HEK293 (cell line): Measurements from ENCODE around the gene TSNAX.

Experiments used
- CTCF ChIA-PET: fragments of 350-600 bp; formaldehyde crosslinking; extraction: SDS; loops from one replicate; lab custom pipeline; 2021; ENCODE audit warnings: antibody characterized with exemption; lab: Yijun Ruan, JAX
- POLR2A ChIA-PET: fragments of 300-600 bp; formaldehyde crosslinking; extraction: SDS; loops from one replicate; lab custom pipeline; 2020; ENCODE audit warnings: antibody characterized with exemption, inconsistent platforms; lab: Yijun Ruan, JAX
- H3K27ac ChIP-seq: fragments of 200-500 bp; sonication (Bioruptor generic); 2 replicates; pipeline ENCODE4 v1.5.1; 2014; ENCODE audit warnings: low read depth, low read length, control low read depth, inconsistent platforms; ENCODE audit errors: extremely low read depth
- H3K36me3 ChIP-seq, 2 experiments: fragments of 200-500 bp in 1 of 2; sonication (Bioruptor generic) in 1 of 2; 1 replicate in 1 of 2; 2 replicates in 1 of 2; pipeline ENCODE4 v1.5.1; 2014 to 2017; ENCODE audit warnings: inconsistent platforms in 2 of 2, low read length in 2 of 2; ENCODE audit not compliant: control insufficient read depth in 2 of 2, insufficient read depth in 1 of 2
- H3K4me1 ChIP-seq: fragments of 200-500 bp; sonication (Bioruptor generic); 2 replicates; pipeline ENCODE4 v1.5.1; 2014; ENCODE audit warnings: mild to moderate bottlenecking, low read length, inconsistent platforms; ENCODE audit not compliant: control insufficient read depth, insufficient read depth
- H3K4me3 ChIP-seq: 2 replicates; pipeline ENCODE4 v1.5.1; 2011; ENCODE audit warnings: low read depth, mild to moderate bottlenecking, control low read depth, low read length, moderate library complexity
- H3K9me3 ChIP-seq: fragments of 200-500 bp; sonication (Bioruptor generic); 2 replicates; pipeline ENCODE4 v1.5.1; 2014; ENCODE audit warnings: low read depth, low read length, inconsistent platforms; ENCODE audit not compliant: control insufficient read depth, insufficient read depth
- AEBP2 ChIP-seq: fragments of 450-650 bp; formaldehyde crosslinking; IDR thresholded peaks from 2 replicates; pipeline ENCODE4 v1.5.1; 2016; ENCODE audit warnings: missing biosample characterization, missing genetic modification characterization, borderline replicate concordance
- ELK4 ChIP-seq: IDR thresholded peaks from 2 replicates; pipeline ENCODE4 v1.6.1; 2011; ENCODE audit warnings: mild to moderate bottlenecking, low read depth, low read length, borderline replicate concordance
- HIC1 ChIP-seq: fragments of 450-650 bp; formaldehyde crosslinking; IDR thresholded peaks from 2 replicates; pipeline ENCODE4 v1.5.1; 2016; ENCODE audit warnings: missing biosample characterization, missing genetic modification characterization
- KLF7 ChIP-seq: fragments of 450-650 bp; formaldehyde crosslinking; IDR thresholded peaks from 2 replicates; pipeline ENCODE4 v1.5.1; 2016; ENCODE audit warnings: missing biosample characterization, missing genetic modification characterization, borderline replicate concordance
- REPIN1 ChIP-seq: fragments of 450-650 bp; formaldehyde crosslinking; IDR thresholded peaks from 2 replicates; pipeline ENCODE4 v1.5.1; 2017; ENCODE audit warnings: missing biosample characterization, missing genetic modification characterization, low read depth
- SCRT2 ChIP-seq: fragments of 450-650 bp; formaldehyde crosslinking; IDR thresholded peaks from 2 replicates; pipeline ENCODE4 v1.5.1; 2016; ENCODE audit warnings: missing biosample characterization, missing genetic modification characterization
- ZBTB48 ChIP-seq: fragments of 450-650 bp; formaldehyde crosslinking; IDR thresholded peaks from 2 replicates; pipeline ENCODE4 v1.5.1; 2016; ENCODE audit warnings: missing biosample characterization, missing genetic modification characterization
- ZBTB7A ChIP-seq: fragments of 450-650 bp; formaldehyde crosslinking; IDR thresholded peaks from 2 replicates; pipeline ENCODE4 v1.5.1; 2016; ENCODE audit warnings: low read depth, missing biosample characterization, missing genetic modification characterization
- ZNF280D ChIP-seq: fragments of 450-650 bp; formaldehyde crosslinking; IDR thresholded peaks from 2 replicates; pipeline ENCODE4 v1.5.1; 2016; ENCODE audit warnings: missing biosample characterization, missing genetic modification characterization
- ZNF292 ChIP-seq: fragments of 450-650 bp; formaldehyde crosslinking; IDR thresholded peaks from 2 replicates; pipeline ENCODE4 v1.5.1; 2016; ENCODE audit warnings: low read depth, missing biosample characterization, missing genetic modification characterization, borderline replicate concordance
- ZNF626 ChIP-seq: fragments of 450-650 bp; sonication (Bioruptor Pico); formaldehyde crosslinking; IDR thresholded peaks from 2 replicates; pipeline ENCODE4 v1.5.1; 2018; ENCODE audit warnings: missing biosample characterization, missing genetic modification characterization, inconsistent platforms
- ZNF639 ChIP-seq: fragments of 450-650 bp; formaldehyde crosslinking; IDR thresholded peaks from 2 replicates; pipeline ENCODE4 v1.5.1; 2016; ENCODE audit warnings: missing biosample characterization, missing genetic modification characterization
- ZNF664 ChIP-seq: fragments of 450-650 bp; formaldehyde crosslinking; IDR thresholded peaks from 2 replicates; pipeline ENCODE4 v1.5.1; 2016; ENCODE audit warnings: missing biosample characterization, missing genetic modification characterization
- ZNF791 ChIP-seq: fragments of 450-650 bp; formaldehyde crosslinking; IDR thresholded peaks from 2 replicates; pipeline ENCODE4 v1.5.1; 2016; ENCODE audit warnings: missing biosample characterization, missing genetic modification characterization

Gene TSNAX

GRCh38 chr1:231526536-231526935, 1.9 kb upstream of the TSNAX start (continued):
- no peak for TF ChIP-seq ZNF626
- no peak for TF ChIP-seq AEBP2
- no peak for TF ChIP-seq REPIN1 (tag by site-specific recombination)
- 0 out of 2 replicates have a peak, but pooled peaks have one; percentile 8 for TF ChIP-seq SCRT2 (tag by site-specific recombination)
- TF ChIP-seq ZNF639 (tag by site-specific recombination): no peak

- no peak for TF ChIP-seq HIC1 (tag by site-specific recombination)
- TF ChIP-seq ZNF664 (tag by site-specific recombination): peak; percentile 89
- TF ChIP-seq ZNF292 (tag by site-specific recombination): peak; percentile 20; the same call in 1 of the 2 replicates
- TF ChIP-seq ZBTB7A (tag by site-specific recombination): no peak
- TF ChIP-seq KLF7: no peak
- TF ChIP-seq ZNF280D: no peak
- peaks cover 19 to 25% of the 10 kb centered on the region in 2 experiments for H3K36me3 ChIP-seq
- POLR2A ChIA-PET: interaction anchor here (1.2 to 1.4 kb wide), 2 partner anchors 10 to 106 kb away, joined by 3 to 5 read pairs; partner anchors contain the start of gene EGLN1
- H3K27ac ChIP-seq: peak overlapping the region; percentile 72; the same call in 1 of the 2 replicates
- peak overlapping the region; percentile 75 for H3K4me3 ChIP-seq
- peaks cover 8% of the 10 kb centered on the region; the same call in 1 of the 2 replicates for H3K4me1 ChIP-seq
- CTCF ChIA-PET: interaction anchor here (0.6 to 0.9 kb wide), 3 partner anchors 62 to 652 kb away, joined by 3 read pairs; no protein-coding TSS in a partner anchor
- H3K9me3 ChIP-seq: no peaks in the 10 kb centered on the region
These were observed 790 bp upstream of the TSNAX start for GRCh38 chr1:231527586-231528171.

- Histone ChIP-seq H3K4me3 (no peak overlapping the region), H3K9me3 (no peaks in the 10 kb centered on the region), H3K4me1 (peaks cover 15% of the 10 kb centered on the region; the same call in 1 of the 2 replicates), H3K36me3 (peaks cover 51 to 60% of the 10 kb centered on the region in 2 experiments), H3K27ac (no peak overlapping the region)
- ChIA-PET CTCF (interaction anchor here (0.7 to 1.7 kb wide), 3 partner anchors 14 to 1070 kb away, joined by 3 to 6 read pairs (median 3); no protein-coding TSS in a partner anchor), POLR2A (no interaction called here)
- no peak for TF ChIP-seq ELK4
- no peak for TF ChIP-seq ZBTB48
- no peak for TF ChIP-seq ZNF791 (tag by site-specific recombination)
- TF ChIP-seq ZNF664 (tag by site-specific recombination): peak; percentile 92
These were observed 4.8 kb downstream of the TSNAX start for GRCh38 chr1:231533240-231533639.
